DOHH2 (cell line): ENCODE data around the gene TNIP2.

Experiments used
- EZH2phosphoT487 ChIP-seq: fragments of 200-600 bp; sonication (generic); IDR thresholded peaks from 2 replicates; pipeline ENCODE4 v1.6.1; 2017; ENCODE audit warnings: borderline replicate concordance, mild to moderate bottlenecking, antibody characterized with exemption, low read length, moderate library complexity, mixed read lengths
- TF ChIP-seq, protein P1 (sequence below): fragments of 200-600 bp; sonication (generic); IDR thresholded peaks from one replicate; pipeline ENCODE4 v1.5.1; 2014; ENCODE audit warnings: antibody characterized with exemption, mild to moderate bottlenecking, low read depth, low read length; ENCODE audit not compliant: poor library complexity, severe bottlenecking

DNA sequence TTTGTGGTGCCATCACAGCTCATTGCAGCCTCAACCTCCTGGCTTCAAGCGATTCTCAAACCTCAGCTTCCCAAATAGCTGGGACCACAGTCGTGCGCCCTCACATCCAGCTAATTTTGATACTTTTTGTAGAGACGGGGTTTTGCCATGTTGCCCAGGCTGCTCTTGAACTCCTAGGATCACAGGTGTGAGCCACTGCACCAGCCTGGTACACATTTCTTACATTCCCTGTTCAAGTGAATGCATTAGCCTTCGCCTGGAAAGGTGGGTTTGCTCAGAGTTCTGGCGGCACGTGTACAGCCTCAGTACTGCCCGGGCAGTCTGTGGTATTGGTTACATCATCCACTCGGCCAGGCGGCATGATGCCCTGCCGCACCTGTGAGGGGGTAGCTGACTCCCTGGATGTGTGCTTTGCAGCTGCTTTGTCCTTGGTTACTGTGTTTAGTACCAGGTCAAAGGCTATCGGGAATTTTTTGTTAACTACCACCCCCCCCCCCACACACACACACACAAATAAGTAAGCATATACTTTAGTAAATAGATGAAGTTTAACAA lies 57.1 kb downstream of the TNIP2 start:
- TF ChIP-seq, protein P1, sequence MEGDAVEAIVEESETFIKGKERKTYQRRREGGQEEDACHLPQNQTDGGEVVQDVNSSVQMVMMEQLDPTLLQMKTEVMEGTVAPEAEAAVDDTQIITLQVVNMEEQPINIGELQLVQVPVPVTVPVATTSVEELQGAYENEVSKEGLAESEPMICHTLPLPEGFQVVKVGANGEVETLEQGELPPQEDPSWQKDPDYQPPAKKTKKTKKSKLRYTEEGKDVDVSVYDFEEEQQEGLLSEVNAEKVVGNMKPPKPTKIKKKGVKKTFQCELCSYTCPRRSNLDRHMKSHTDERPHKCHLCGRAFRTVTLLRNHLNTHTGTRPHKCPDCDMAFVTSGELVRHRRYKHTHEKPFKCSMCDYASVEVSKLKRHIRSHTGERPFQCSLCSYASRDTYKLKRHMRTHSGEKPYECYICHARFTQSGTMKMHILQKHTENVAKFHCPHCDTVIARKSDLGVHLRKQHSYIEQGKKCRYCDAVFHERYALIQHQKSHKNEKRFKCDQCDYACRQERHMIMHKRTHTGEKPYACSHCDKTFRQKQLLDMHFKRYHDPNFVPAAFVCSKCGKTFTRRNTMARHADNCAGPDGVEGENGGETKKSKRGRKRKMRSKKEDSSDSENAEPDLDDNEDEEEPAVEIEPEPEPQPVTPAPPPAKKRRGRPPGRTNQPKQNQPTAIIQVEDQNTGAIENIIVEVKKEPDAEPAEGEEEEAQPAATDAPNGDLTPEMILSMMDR = no peak
- TF ChIP-seq EZH2phosphoT487 = no peak
